Trophoblast cell (in vitro differentiated cells and primary cell): ENCODE measurements around the gene CELF6.

Experiments used
- DNase-seq, 2 donors: peaks; one replicate each; pipeline ENCODE4 v3.0.0-alpha.2; 2016
- H2AFZ ChIP-seq: 2 replicates; pipeline ENCODE4 v1.6.1; 2013; ENCODE audit warnings: low read length, moderate library complexity, mild to moderate bottlenecking; ENCODE audit not compliant: insufficient read depth, poor library complexity
- H2AK5ac ChIP-seq: 2 replicates; pipeline ENCODE4 v1.6.1; 2013; ENCODE audit warnings: mild to moderate bottlenecking, low read length
- H2BK120ac ChIP-seq: 2 replicates; pipeline ENCODE4 v1.6.1; 2013; ENCODE audit warnings: low read length, mild to moderate bottlenecking, moderate library complexity; ENCODE audit not compliant: insufficient read depth, poor library complexity
- H2BK12ac ChIP-seq: 2 replicates; pipeline ENCODE4 v1.6.1; 2013; ENCODE audit warnings: mild to moderate bottlenecking, low read length, moderate library complexity
- H2BK5ac ChIP-seq: 2 replicates; pipeline ENCODE4 v1.6.1; 2013; ENCODE audit warnings: low read length, low read depth, moderate library complexity, mild to moderate bottlenecking; ENCODE audit not compliant: poor library complexity
- H3K14ac ChIP-seq: 2 replicates; pipeline ENCODE4 v1.6.1; 2013; ENCODE audit warnings: mild to moderate bottlenecking, low read length
- H3K18ac ChIP-seq: 2 replicates; pipeline ENCODE4 v1.6.1; 2013; ENCODE audit warnings: mild to moderate bottlenecking, low read length
- H3K23ac ChIP-seq: 2 replicates; pipeline ENCODE4 v1.6.1; 2013; ENCODE audit warnings: low read length
- H3K27ac ChIP-seq: 2 replicates; pipeline ENCODE4 v1.5.1; 2013; ENCODE audit warnings: low read depth, mild to moderate bottlenecking, inconsistent platforms, low read length, moderate library complexity
- H3K27me3 ChIP-seq: 2 replicates; pipeline ENCODE4 v1.6.1; 2013; ENCODE audit warnings: inconsistent platforms, mild to moderate bottlenecking, low read length, moderate library complexity; ENCODE audit not compliant: insufficient read depth
- H3K36me3 ChIP-seq, 2 experiments: 1 replicate in 1 of 2; 2 replicates in 1 of 2; pipeline ENCODE4 v1.6.1; 2013; ENCODE audit warnings: low read length in 2 of 2, mild to moderate bottlenecking in 2 of 2, moderate library complexity in 1 of 2; ENCODE audit not compliant: insufficient read depth in 2 of 2, control insufficient read depth in 1 of 2
- H3K4ac ChIP-seq: 2 replicates; pipeline ENCODE4 v1.6.1; 2013; ENCODE audit warnings: low read depth, mild to moderate bottlenecking, low read length, moderate library complexity
- H3K4me1 ChIP-seq, 2 experiments: 1 replicate in 1 of 2; 2 replicates in 1 of 2; pipeline ENCODE4 v1.6.1; 2013; ENCODE audit warnings: low read length in 2 of 2, mild to moderate bottlenecking in 2 of 2, moderate library complexity in 1 of 2; ENCODE audit not compliant: insufficient read depth in 2 of 2, control insufficient read depth in 1 of 2
- H3K4me2 ChIP-seq: 2 replicates; pipeline ENCODE4 v1.6.1; 2013; ENCODE audit warnings: inconsistent platforms, mild to moderate bottlenecking, low read length, moderate library complexity
- H3K4me3 ChIP-seq: 2 replicates; pipeline ENCODE4 v1.5.1; 2013; ENCODE audit warnings: mild to moderate bottlenecking, low read depth, low read length, inconsistent platforms
- H3K79me1 ChIP-seq: one replicate; pipeline ENCODE4 v1.6.1; 2013; ENCODE audit warnings: low read length
- H3K79me2 ChIP-seq: 2 replicates; pipeline ENCODE4 v1.6.1; 2013; ENCODE audit warnings: low read length, mild to moderate bottlenecking; ENCODE audit not compliant: control insufficient read depth, insufficient read depth, poor library complexity
- H3K9ac ChIP-seq: 2 replicates; pipeline ENCODE4 v1.6.1; 2013; ENCODE audit warnings: mild to moderate bottlenecking, low read length
- H3K9me3 ChIP-seq: 2 replicates; pipeline ENCODE4 v1.6.1; 2013; ENCODE audit warnings: low read depth, mild to moderate bottlenecking, control low read depth, inconsistent platforms, low read length; ENCODE audit not compliant: insufficient read depth
- H4K12ac ChIP-seq: 2 replicates; pipeline ENCODE4 v1.6.1; 2013; ENCODE audit warnings: low read depth, mild to moderate bottlenecking, low read length, moderate library complexity
- H4K8ac ChIP-seq: 2 replicates; pipeline ENCODE4 v1.6.1; 2013; ENCODE audit warnings: low read depth, mild to moderate bottlenecking, low read length, moderate library complexity
- H4K91ac ChIP-seq: one replicate; pipeline ENCODE4 v1.6.1; 2013; ENCODE audit warnings: low read depth, mild to moderate bottlenecking, low read length, moderate library complexity
- WGBS: extraction: QIAGEN DNeasy Blood & Tissue Kit; methylation state at CpG from one replicate; pipeline ENCODE4 v1.1.7; 2013; ENCODE audit warnings: missing lambda C conversion rate; ENCODE audit not compliant: insufficient read length, insufficient coverage; ENCODE audit errors: extremely low coverage; 5-methylcytosine and 5-hydroxymethylcytosine counted together

The CELF6 gene

GRCh38 chr15:72235298-72235697 is 84.7 kb downstream of the CELF6 start:
- WGBS: no CpG with 5 or more reads among the region's 4 CpGs
- no peaks in the 10 kb centered on the region for H3K9me3 ChIP-seq
- H3K9ac ChIP-seq: no peak overlapping the region
- H3K79me1 ChIP-seq: peaks cover 23% of the 10 kb centered on the region
- H3K79me2 ChIP-seq: peaks cover 8% of the 10 kb centered on the region
- no peak overlapping the region for H3K23ac ChIP-seq
- H2AFZ ChIP-seq: no peak overlapping the region
- no peak overlapping the region for H3K4me2 ChIP-seq
- H3K18ac ChIP-seq: no peak overlapping the region
- H4K8ac ChIP-seq: no peak overlapping the region
- no peak overlapping the region for H2BK5ac ChIP-seq
- peaks cover 11 to 12% of the 10 kb centered on the region in 2 experiments for H3K4me1 ChIP-seq
- no peak overlapping the region for H3K4ac ChIP-seq
- no peaks in the 10 kb centered on the region for H3K27me3 ChIP-seq
- no peak overlapping the region for H3K4me3 ChIP-seq
- H2AK5ac ChIP-seq: no peak overlapping the region
- H3K36me3 ChIP-seq: no peaks in the 10 kb centered on the region
- H4K12ac ChIP-seq: no peak overlapping the region
- no peak overlapping the region for H4K91ac ChIP-seq
- no peak overlapping the region for H2BK12ac ChIP-seq
- no peak overlapping the region for H3K14ac ChIP-seq
- H3K27ac ChIP-seq: no peak overlapping the region
- DNase-seq: no peak
- H2BK120ac ChIP-seq: no peak overlapping the region
